COLO829 (cell line): ENCODE results near the gene PNLDC1.
A peak's percentile ranks its signal among the peaks of the same experiment; 100 is the strongest.
"Not testable (repeated sequence)": the region's sequence is repeated elsewhere in the genome, so short reads cannot be mapped to it uniquely, and the experiment has no call there.

Source experiments
- DNase-seq: peaks from one replicate; pipeline ENCODE4 v3.0.0; 2012; ENCODE audit warnings: low spot score

The PNLDC1 gene

DNA sequence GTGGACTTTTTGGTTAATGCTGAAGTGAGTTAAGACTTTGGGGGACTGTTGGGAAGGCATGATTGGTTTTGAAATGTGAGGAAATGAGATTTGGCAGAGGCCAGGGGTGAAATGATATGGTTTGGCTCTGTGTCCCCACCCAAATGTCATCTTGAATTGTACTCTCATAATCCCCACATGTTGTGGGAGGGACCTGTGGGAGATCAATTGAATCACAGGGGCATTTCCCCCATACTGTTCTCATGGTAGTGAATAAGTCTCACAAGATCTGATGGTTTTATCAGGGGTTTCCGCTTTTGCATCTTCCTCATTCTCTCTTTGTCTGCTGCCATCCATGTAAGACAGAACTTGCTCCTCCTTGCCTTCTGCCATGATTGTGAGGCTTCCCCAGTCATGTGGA lies 49.8 kb downstream of the PNLDC1 start:
- not testable (repeated sequence) for DNase-seq

DNA sequence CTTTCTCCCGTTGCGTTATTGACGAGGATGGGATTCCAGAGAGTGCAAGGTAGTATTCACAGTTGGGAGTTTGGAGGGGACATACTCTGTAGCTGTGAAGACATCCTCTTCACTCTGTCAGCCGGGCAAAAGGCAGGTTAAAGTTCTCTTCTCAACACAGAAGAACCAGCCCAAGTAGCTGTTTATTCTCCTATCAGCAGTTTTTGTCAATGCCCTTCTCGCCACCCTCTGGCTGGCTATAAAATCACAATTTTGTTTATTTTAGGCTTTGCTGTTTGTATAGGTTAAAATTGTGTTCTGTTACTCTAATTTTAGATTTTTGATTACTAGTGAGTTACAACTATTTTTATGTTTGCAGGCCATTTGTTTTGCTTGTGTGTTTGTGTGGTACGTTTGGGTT lies 52.8 kb downstream of the PNLDC1 start:
- DNase-seq: peak; percentile 28

DNA sequence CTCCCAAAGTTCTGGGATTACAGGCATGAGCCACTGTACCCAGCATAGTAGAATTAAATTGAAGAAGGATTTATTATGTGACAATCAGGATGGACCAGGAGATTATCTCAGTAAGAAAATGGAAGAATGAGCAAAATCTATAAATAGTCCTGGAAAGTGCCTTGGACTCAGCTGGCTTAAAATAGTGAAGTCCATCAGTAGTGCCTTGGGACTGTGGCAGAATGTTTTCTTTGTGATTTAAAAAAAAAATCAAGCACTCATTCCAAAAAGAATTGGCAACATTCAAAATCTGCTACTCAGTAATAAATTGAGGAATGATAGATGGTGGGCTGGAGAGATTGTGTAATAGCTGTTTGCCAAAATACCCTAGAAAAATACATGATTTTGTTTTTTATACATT lies 53.7 kb downstream of the PNLDC1 start:
- DNase-seq: no peak

DNA sequence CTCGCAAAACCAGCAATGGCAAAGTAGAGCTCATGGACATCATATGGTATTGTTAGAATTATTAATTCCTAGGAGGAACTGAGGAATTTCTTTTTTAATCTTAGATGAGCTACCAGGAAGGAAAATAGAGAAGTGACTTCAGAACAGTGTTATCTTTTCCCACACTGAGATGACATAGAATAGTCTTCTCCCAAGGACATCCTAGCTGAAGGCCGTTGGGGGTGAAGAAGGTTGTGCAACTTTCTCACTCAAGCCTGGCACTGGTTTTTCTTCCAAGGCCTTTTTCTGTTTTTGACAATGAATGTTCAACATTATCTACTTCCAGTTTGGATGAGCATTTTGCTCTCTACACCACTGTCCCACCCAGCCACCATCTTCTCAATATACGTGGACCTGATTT lies 54.9 kb downstream of the PNLDC1 start:
- DNase-seq: no peak

DNA sequence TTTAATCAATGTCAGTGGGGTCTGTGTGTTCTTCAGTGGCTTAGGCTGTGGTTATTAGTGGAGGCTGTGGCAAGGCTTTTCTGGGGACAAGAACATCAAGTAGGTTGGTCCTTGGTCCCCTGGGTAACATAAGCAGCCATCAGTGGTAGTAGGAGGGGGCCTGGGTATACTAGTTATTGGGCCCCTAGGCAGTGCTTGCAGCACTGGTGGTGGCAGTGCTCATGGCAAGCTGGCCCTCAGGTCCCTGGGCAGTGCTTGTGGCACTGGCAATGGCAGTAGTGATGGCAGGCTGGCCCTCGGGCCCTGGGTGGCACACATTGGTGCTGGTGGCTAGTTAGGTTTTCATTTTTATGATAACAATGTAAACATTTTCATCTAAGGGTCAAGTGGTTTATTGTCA lies 58.2 kb downstream of the PNLDC1 start:
- no peak for DNase-seq

DNA sequence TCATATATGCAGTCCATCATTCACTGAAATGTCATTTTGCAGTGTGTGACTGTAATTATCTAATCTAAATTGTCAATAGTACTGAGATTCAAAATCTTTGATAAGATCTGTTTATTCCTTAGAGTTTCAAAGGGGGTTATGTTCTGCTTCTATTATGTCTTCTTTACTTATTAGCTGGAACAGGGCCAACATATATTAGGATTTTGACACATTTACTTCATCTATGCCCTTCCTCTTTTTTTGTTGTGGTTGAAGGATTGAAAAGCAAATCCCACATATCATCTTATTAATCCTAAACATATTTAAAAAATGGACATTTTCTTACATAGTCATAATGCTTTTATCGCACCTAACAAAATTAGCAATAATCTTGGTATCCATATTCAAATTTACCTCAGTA lies 60.4 kb downstream of the PNLDC1 start:
- no peak for DNase-seq

DNA sequence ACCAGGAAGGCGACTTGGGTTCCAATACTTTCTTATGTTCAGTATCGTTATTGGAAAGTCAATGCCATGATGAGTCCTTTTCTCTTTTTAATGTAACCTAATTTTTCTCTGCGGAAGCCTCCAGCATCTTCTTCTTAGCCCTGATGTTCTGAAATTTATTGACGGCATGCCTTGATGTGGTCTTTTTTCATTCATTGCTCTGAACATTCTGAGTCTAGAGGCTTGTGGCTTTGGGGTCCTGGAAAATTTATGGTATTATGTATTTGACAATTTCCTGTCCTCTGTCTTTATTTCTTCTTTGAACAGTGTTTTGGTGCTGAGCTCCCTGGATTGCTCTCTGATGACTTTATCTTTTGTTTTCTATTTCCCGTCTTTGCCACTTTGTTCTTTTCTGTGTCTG lies 62.0 kb downstream of the PNLDC1 start:
- DNase-seq: no peak

DNA sequence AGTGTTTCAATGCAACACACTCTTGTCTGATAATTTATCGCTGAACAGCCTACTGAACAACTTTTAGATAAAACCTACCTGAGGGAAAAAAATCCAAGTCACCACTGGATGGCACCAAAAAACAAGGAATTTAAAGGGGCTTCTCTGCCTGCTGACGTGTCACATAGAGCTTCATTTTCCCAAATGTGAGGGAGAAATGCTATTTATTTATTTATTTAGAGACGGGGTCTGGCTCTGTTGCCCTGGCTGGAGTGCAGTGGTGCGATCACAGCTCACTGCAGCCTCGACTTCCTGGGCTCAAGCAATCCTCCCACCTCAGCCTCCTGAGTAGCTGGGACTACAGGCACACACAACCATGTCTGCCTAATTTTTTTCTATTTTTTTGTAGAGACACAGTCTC lies 63.3 kb downstream of the PNLDC1 start:
- peak; percentile 62 for DNase-seq

DNA sequence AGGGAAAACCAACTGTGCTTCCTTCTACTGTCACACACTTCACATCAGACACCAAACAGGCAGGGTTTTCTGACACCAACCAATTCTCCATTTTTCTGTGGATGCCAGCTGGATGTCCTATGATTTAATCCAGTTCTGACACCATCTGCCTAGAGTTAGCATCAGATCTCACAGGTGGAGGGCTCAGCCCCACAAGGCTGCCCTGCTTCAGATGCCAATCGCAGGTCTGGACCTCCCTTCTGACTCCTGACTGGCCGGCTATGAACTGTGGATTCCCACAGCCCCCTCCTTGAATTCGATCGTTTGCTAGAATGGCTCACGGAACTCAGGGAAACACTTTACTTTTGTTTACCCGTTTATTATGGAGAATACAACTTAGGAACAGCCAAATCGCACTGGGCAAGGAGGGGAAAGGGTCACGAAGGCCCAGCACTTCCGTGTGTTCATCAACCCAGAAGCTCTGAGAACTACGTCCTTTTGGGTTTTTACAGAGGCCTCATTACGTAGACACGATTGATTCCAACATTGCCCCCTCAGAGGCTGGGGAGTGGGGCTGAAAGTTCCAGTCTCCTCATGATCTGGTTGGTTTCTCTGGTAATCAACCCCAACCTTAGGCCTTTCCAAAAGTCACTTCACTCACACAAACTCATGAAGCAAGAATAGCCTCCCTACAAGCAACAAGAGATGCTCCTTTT lies 65.3 kb downstream of the PNLDC1 start:
- DNase-seq: no peak

DNA sequence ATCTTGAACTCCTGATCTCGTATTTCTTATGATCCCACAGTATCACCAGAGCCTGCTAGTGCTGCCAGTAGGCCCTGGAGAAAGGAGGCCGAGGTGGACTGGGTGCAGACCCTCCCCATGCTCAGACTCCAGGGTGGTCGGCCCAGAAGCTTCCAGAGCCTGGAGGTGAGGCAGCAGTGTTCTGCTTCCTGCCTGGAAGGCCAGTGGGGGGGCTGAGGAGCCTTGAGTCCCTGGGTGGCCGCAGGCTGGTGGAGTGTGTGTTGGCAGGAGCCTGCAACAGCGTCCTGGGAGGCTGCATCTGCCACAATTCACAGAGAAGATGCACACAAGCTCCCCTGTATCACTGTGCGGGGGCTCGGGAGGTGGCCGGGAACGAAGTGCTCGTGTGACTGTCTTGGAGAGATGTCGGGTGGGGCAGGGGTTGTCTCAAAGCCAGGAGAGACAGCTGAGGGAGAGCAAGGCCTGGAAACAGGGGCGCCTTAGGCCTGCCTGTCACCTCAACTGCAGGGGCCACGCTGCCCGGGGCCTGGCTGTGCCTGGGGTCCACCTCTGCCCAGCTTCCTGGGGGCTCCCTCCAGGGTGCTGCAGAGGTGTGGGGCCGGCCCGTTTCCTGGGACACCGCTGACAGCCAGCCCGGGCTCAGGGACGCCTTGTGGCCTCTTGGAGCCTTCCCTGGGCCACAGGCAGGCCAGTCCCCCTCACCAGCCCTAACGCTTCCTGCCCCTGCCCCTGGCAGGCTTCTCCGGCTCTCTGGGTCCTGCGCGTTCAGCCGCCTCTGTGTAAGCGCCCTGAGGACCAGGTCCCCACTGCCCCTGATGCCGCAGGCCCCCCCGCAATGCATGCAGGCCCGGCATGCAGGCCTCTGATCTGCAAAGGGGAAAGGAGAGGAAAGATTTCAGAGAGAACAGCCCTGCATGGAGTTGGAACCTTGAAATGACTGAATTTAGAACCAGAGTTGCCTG lies 66.5 kb downstream of the PNLDC1 start:
- no peak for DNase-seq
